NB4 (cell line): ENCODE data around the gene CDHR3.

Experiments
- MYC ChIP-seq: IDR thresholded peaks from 2 replicates; pipeline ENCODE4 v1.6.1; 2011; ENCODE audit warnings: low read depth, low read length
- POLR2A ChIP-seq: IDR thresholded peaks from 2 replicates; pipeline ENCODE4 v1.6.1; 2011; ENCODE audit warnings: mild to moderate bottlenecking; ENCODE audit not compliant: insufficient read length; ENCODE audit errors: extremely low read depth
- TF ChIP-seq, protein P1 (sequence below): IDR thresholded peaks from one replicate; pipeline ENCODE4 v1.5.1; 2012; ENCODE audit warnings: low read depth, low read length
- TF ChIP-seq, protein P2 (sequence below): IDR thresholded peaks from 2 replicates; pipeline ENCODE4 v1.6.1; 2011; ENCODE audit warnings: low read depth, low read length

DNA sequence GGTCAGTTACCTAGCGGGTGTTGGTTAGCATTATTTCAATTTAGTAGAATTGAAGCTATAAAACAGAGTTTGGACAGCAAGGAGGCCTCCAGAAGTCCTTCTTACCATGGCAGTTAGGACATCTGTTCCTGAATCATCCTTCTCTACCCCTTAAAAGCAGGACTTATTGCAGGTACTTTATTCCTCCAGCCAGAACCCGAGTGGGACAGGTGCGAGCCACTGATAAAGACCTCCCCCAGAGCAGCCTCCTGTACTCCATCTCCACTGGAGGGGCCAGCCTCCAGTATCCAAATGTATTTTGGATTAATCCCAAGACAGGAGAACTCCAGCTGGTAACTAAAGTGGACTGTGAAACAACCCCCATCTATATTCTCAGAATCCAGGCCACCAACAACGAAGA, 54.6 kb downstream of the CDHR3 start:
- no peak for TF ChIP-seq POLR2A
- TF ChIP-seq, protein P1, sequence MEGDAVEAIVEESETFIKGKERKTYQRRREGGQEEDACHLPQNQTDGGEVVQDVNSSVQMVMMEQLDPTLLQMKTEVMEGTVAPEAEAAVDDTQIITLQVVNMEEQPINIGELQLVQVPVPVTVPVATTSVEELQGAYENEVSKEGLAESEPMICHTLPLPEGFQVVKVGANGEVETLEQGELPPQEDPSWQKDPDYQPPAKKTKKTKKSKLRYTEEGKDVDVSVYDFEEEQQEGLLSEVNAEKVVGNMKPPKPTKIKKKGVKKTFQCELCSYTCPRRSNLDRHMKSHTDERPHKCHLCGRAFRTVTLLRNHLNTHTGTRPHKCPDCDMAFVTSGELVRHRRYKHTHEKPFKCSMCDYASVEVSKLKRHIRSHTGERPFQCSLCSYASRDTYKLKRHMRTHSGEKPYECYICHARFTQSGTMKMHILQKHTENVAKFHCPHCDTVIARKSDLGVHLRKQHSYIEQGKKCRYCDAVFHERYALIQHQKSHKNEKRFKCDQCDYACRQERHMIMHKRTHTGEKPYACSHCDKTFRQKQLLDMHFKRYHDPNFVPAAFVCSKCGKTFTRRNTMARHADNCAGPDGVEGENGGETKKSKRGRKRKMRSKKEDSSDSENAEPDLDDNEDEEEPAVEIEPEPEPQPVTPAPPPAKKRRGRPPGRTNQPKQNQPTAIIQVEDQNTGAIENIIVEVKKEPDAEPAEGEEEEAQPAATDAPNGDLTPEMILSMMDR: no peak
- no peak for TF ChIP-seq MYC
- TF ChIP-seq, protein P2, sequence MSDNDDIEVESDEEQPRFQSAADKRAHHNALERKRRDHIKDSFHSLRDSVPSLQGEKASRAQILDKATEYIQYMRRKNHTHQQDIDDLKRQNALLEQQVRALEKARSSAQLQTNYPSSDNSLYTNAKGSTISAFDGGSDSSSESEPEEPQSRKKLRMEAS: no peak
